HL-60 (cell line): ENCODE measurements around the gene PIGK.

Experiments used
- DNase-seq, 2 experiments: peaks; one replicate each; pipeline ENCODE4 v3.0.0-alpha.2; 2010 to 2020; ENCODE audit warnings: low read depth in 1 of 2, low spot score in 1 of 2
- H3K27ac ChIP-seq: fragments of 250-450 bp; sonication (Bioruptor Pico); replicated peaks from 2 replicates; pipeline ENCODE4 v1.5.1; 2020; ENCODE audit warnings: mild to moderate bottlenecking, moderate library complexity
- H3K27me3 ChIP-seq: fragments of 250-450 bp; sonication (Bioruptor Pico); 2 replicates; pipeline ENCODE4 v1.5.1; 2021; ENCODE audit warnings: mild to moderate bottlenecking, moderate library complexity; ENCODE audit not compliant: insufficient read depth, poor library complexity, severe bottlenecking
- H3K4me3 ChIP-seq: replicated peaks from 2 replicates; pipeline ENCODE4 v1.5.1; 2011; ENCODE audit warnings: mild to moderate bottlenecking, control low read depth, low read length; ENCODE audit not compliant: insufficient read depth
- GABPA ChIP-seq: IDR thresholded peaks from 2 replicates; pipeline ENCODE4 v1.6.1; 2012; ENCODE audit warnings: low read depth
- POLR2AphosphoS5 ChIP-seq: IDR thresholded peaks from 2 replicates; pipeline ENCODE4 v1.6.1; 2012; ENCODE audit warnings: low read depth
- SPI1 ChIP-seq: IDR thresholded peaks from 2 replicates; pipeline ENCODE4 v1.6.1; 2012; ENCODE audit warnings: low read depth, mild to moderate bottlenecking, borderline replicate concordance
- TF ChIP-seq, protein P1 (sequence below): IDR thresholded peaks from 2 replicates; pipeline ENCODE4 v1.6.1; 2012; ENCODE audit warnings: low read depth; ENCODE audit not compliant: insufficient replicate concordance
- TF ChIP-seq, protein P2 (sequence below): IDR thresholded peaks from one replicate; pipeline ENCODE4 v1.5.1; 2011; ENCODE audit warnings: low read length, control low read depth, inconsistent platforms; ENCODE audit not compliant: insufficient read depth

The PIGK gene

DNA sequence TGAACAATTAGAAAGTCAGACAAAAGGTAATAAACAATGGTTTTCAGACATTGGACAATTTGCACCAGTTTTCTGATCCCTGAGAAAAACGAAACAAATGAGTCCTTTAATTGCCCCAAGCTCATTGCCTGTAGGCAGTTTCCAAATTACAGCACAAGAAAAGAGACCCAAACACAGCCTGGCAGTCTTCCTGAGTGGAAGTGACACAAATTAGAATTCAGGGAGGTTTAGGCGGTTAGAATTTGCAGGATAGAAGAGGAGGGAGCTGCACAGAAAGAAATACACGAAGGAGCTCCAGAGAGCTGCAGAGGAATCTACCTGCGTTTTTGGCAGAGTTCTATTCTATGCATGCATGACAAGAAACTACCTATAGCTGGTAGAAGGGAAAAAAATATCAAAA, 115.7 kb downstream of the PIGK start:
- TF ChIP-seq POLR2AphosphoS5 = no peak
- no peak for TF ChIP-seq GABPA
- H3K4me3 ChIP-seq = no peak overlapping the region
- DNase-seq = no peak
- no peak overlapping the region for H3K27ac ChIP-seq
- no peaks in the 10 kb centered on the region for H3K27me3 ChIP-seq

DNA sequence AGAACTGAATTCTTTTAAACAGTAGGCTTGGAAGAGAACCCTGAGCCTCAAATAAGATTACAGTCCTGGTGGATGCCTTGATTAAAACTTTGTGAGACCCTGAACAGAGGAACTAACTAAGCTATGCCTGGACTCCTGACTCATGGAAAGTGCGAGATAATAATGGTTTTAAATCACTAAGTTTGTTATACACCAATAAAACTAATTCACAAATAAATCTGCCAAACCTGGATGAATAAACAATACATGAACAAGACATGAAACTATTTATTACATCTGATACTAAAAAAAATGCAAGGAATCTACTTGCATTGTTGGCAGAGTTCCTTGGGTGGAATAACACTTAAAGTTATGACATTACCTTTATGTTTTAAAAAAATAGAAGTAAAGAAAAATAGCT, 118.4 kb downstream of the PIGK start:
- no peak overlapping the region for H3K27ac ChIP-seq
- TF ChIP-seq GABPA (no peak), SPI1 (no peak), POLR2AphosphoS5 (no peak)
- TF ChIP-seq, protein P1, sequence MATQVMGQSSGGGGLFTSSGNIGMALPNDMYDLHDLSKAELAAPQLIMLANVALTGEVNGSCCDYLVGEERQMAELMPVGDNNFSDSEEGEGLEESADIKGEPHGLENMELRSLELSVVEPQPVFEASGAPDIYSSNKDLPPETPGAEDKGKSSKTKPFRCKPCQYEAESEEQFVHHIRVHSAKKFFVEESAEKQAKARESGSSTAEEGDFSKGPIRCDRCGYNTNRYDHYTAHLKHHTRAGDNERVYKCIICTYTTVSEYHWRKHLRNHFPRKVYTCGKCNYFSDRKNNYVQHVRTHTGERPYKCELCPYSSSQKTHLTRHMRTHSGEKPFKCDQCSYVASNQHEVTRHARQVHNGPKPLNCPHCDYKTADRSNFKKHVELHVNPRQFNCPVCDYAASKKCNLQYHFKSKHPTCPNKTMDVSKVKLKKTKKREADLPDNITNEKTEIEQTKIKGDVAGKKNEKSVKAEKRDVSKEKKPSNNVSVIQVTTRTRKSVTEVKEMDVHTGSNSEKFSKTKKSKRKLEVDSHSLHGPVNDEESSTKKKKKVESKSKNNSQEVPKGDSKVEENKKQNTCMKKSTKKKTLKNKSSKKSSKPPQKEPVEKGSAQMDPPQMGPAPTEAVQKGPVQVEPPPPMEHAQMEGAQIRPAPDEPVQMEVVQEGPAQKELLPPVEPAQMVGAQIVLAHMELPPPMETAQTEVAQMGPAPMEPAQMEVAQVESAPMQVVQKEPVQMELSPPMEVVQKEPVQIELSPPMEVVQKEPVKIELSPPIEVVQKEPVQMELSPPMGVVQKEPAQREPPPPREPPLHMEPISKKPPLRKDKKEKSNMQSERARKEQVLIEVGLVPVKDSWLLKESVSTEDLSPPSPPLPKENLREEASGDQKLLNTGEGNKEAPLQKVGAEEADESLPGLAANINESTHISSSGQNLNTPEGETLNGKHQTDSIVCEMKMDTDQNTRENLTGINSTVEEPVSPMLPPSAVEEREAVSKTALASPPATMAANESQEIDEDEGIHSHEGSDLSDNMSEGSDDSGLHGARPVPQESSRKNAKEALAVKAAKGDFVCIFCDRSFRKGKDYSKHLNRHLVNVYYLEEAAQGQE = no peak
- TF ChIP-seq, protein P2, sequence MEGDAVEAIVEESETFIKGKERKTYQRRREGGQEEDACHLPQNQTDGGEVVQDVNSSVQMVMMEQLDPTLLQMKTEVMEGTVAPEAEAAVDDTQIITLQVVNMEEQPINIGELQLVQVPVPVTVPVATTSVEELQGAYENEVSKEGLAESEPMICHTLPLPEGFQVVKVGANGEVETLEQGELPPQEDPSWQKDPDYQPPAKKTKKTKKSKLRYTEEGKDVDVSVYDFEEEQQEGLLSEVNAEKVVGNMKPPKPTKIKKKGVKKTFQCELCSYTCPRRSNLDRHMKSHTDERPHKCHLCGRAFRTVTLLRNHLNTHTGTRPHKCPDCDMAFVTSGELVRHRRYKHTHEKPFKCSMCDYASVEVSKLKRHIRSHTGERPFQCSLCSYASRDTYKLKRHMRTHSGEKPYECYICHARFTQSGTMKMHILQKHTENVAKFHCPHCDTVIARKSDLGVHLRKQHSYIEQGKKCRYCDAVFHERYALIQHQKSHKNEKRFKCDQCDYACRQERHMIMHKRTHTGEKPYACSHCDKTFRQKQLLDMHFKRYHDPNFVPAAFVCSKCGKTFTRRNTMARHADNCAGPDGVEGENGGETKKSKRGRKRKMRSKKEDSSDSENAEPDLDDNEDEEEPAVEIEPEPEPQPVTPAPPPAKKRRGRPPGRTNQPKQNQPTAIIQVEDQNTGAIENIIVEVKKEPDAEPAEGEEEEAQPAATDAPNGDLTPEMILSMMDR = no peak
- no peak overlapping the region for H3K4me3 ChIP-seq
- DNase-seq = no peak
- H3K27me3 ChIP-seq = no peaks in the 10 kb centered on the region

DNA sequence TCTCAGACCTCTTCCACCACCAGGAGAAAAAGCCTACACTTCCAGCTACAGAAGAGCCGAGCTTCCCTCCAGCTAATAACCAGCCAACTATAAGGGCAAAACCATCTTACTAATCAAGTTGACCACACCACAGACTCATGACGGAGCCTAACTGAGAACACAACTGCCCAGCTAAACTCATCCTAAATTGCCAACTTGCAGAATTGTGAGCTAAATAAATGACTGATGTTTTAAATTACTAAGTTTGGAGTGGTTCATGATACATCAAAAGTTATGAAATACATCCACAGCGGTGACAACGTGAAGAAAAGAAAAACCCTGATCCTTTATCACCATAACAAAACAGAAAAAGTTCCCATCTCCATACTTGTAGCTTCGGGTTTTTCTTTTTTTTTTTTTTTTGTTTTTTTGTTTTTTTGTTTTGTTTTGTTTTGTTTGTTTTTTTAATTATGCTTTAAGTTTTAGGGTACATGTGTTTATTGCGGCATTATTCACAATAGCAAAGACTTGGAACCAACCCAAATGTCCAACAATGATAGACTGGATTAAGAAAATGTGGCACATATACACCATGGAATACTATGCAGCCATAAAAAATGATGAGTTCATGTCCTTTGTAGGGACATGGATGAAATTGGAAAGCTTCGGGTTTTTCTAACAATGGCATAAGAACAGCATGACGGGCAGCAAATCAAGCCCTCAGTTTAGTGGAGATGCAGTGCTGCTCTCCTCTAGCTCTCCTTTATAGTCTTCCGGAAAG, 122.6 kb downstream of the PIGK start:
- no peak for DNase-seq
- TF ChIP-seq, protein P2 = no peak
- TF ChIP-seq, protein P1 = no peak
- TF ChIP-seq GABPA (no peak), SPI1 (no peak), POLR2AphosphoS5 (no peak)
- Histone ChIP-seq H3K27me3 (no peaks in the 10 kb centered on the region), H3K4me3 (no peak overlapping the region), H3K27ac (no peak overlapping the region)

DNA sequence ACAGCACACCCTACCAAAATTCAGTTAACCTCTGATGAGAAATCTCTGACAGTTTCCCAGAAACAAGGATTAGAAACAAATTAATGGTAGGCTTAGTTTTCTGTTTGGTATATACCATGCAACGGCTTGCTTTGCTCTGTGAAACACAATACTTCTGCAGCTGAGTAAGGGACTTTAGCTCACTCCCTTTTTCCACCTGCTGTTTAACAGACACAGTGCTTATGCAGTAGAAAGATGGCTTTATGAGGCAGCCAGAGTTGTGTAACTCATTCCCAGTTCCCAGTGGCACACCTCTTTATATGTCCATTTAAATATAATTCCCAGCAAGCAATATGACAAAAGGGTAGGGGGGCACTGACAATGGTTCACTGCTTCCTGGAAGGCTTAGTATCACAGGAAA, 124.0 kb downstream of the PIGK start:
- TF ChIP-seq, protein P1 = no peak
- TF ChIP-seq SPI1 (no peak), GABPA (no peak), POLR2AphosphoS5 (no peak)
- TF ChIP-seq, protein P2 = no peak
- DNase-seq = no peak

More for the DNA sequence above, 124.0 kb downstream of the PIGK start:
- H3K4me3 ChIP-seq = no peak overlapping the region
- no peak overlapping the region for H3K27ac ChIP-seq
- H3K27me3 ChIP-seq = no peaks in the 10 kb centered on the region
